GM12878 (cell line): Measurements from ENCODE around the gene BPIFB3. TPM values are rescaled to one million over a fixed set of nuclear protein-coding genes. Genes with fewer than 3 reads are reported as not detected.

Experiments
- ATAC-seq: fragments of 200-7000 bp; cut with Tn5 transposase; 3 replicates; pipeline ENCODE4 v1.9.1; 2020; ENCODE audit warnings: mild to moderate bottlenecking, moderate library complexity
- BruUV-seq: library from RNA; stranded (reverse); fragments of 400-500 nt; replicated peaks from 2 replicates; lab custom pipeline; 2021; lab: Mats Ljungman, UMichigan
- CTCF ChIA-PET: fragments of 300-600 bp; sonication (Branson Sonifier 250); formaldehyde crosslinking; extraction: SDS; loops from one replicate; lab custom pipeline; 2021; ENCODE audit warnings: inconsistent platforms; lab: Yijun Ruan, JAX
- POLR2A ChIA-PET: fragments of 350-600 bp; formaldehyde crosslinking; extraction: SDS; loops from one replicate; lab custom pipeline; 2021; ENCODE audit warnings: inconsistent platforms; lab: Charles Lee
- RAD21 ChIA-PET: fragments of 300-600 bp; sonication (Branson Sonifier 250); formaldehyde crosslinking; loops from one replicate; lab custom pipeline; 2023; ENCODE audit warnings: antibody characterized with exemption; ENCODE audit not compliant: unreplicated experiment; lab: Charles Lee
- SMC1A ChIA-PET: fragments of 300-600 bp; sonication (Branson Sonifier 250); formaldehyde crosslinking; loops from one replicate; lab custom pipeline; 2023; ENCODE audit not compliant: unreplicated experiment, uncharacterized antibody; lab: Charles Lee
- DNase-seq: peaks from one replicate; pipeline ENCODE4 v3.0.0-alpha.2; 2011; ENCODE audit warnings: low read depth, low spot score
- FAIRE-seq: peaks from 3 replicates; lab custom pipeline; 2011; peaks lifted over from hg19 to GRCh38; lab: Jason Lieb, UNC
- H2AFZ ChIP-seq: 2 replicates; pipeline ENCODE4 v1.6.0; 2011; ENCODE audit warnings: low read depth, low read length, control low read depth; ENCODE audit not compliant: control insufficient read depth
- H3K27ac ChIP-seq: 2 replicates; pipeline ENCODE4 v1.5.1; 2011; ENCODE audit warnings: control low read depth; ENCODE audit not compliant: control insufficient read depth, insufficient read depth
- H3K27me3 ChIP-seq, 2 experiments: replicated peaks in 1 of 2; 2 replicates each; pipeline versions ENCODE4 v1.6.0 to v1.6.1; 2011; ENCODE audit warnings: low read length in 1 of 2; ENCODE audit not compliant: control insufficient read depth in 2 of 2, insufficient read depth in 2 of 2
- H3K36me3 ChIP-seq, 2 experiments: 2 replicates each; pipeline ENCODE4 v1.5.1; 2011; ENCODE audit warnings: low read length in 1 of 2; ENCODE audit not compliant: control insufficient read depth in 2 of 2, insufficient read depth in 2 of 2
- H3K4me1 ChIP-seq: 2 replicates; pipeline ENCODE4 v1.6.1; 2011; ENCODE audit warnings: mild to moderate bottlenecking, low read length, moderate library complexity, mixed read lengths; ENCODE audit not compliant: control insufficient read depth, insufficient read depth
- H3K4me2 ChIP-seq: 2 replicates; pipeline ENCODE4 v1.6.0; 2011; ENCODE audit warnings: control low read depth; ENCODE audit not compliant: control insufficient read depth, insufficient read depth
- H3K4me3 ChIP-seq: fragments of 200-600 bp; sonication (generic); 2 replicates; pipeline ENCODE4 v1.5.1; 2016
- H3K79me2 ChIP-seq: 2 replicates; pipeline ENCODE4 v1.6.0; 2011; ENCODE audit warnings: low read length; ENCODE audit not compliant: control insufficient read depth, insufficient read depth
- H3K9ac ChIP-seq: 2 replicates; pipeline ENCODE4 v1.8.0; 2011; ENCODE audit warnings: low read length, control low read depth, mixed read lengths; ENCODE audit not compliant: control insufficient read depth, insufficient read depth
- H3K9me3 ChIP-seq: replicated peaks from 3 replicates; pipeline ENCODE4 v1.5.1; 2011; ENCODE audit warnings: mild to moderate bottlenecking, low read length; ENCODE audit not compliant: control insufficient read depth, insufficient read depth
- H4K20me1 ChIP-seq: 2 replicates; pipeline ENCODE4 v1.6.0; 2011; ENCODE audit not compliant: control insufficient read depth, insufficient read depth
- BMI1 ChIP-seq: fragments of 450-650 bp; IDR thresholded peaks from 2 replicates; pipeline ENCODE4 v1.6.1; 2016; ENCODE audit warnings: mild to moderate bottlenecking, moderate library complexity, borderline replicate concordance
- CHD4 ChIP-seq: fragments of 200-600 bp; sonication (generic); IDR thresholded peaks from 2 replicates; pipeline ENCODE4 v1.6.1; 2016; ENCODE audit warnings: mild to moderate bottlenecking
- E2F4 ChIP-seq: IDR thresholded peaks from 2 replicates; pipeline ENCODE4 v1.6.1; 2012; ENCODE audit warnings: low read depth, low read length, improper control_type of control experiment
- EZH2 ChIP-seq: IDR thresholded peaks from 2 replicates; pipeline ENCODE4 v1.6.1; 2012; ENCODE audit warnings: low read depth, mild to moderate bottlenecking, control low read depth, inconsistent platforms, low read length, borderline replicate concordance; ENCODE audit not compliant: control insufficient read depth
- NFXL1 ChIP-seq: fragments of 450-650 bp; IDR thresholded peaks from 2 replicates; pipeline ENCODE4 v1.6.1; 2017; ENCODE audit warnings: antibody characterized with exemption, mild to moderate bottlenecking, borderline replicate concordance
- NR2C1 ChIP-seq: fragments of 450-650 bp; IDR thresholded peaks from 2 replicates; pipeline ENCODE4 v1.6.1; 2017; ENCODE audit warnings: antibody characterized with exemption, mild to moderate bottlenecking, moderate library complexity
- REST ChIP-seq: IDR thresholded peaks from 2 replicates; pipeline ENCODE4 v1.6.1; 2012; ENCODE audit warnings: mild to moderate bottlenecking, low read depth, low read length
- SMARCA5 ChIP-seq: fragments of 450-650 bp; IDR thresholded peaks from 2 replicates; pipeline ENCODE4 v1.6.1; 2017; ENCODE audit warnings: mild to moderate bottlenecking
- USF2 ChIP-seq: IDR thresholded peaks from 2 replicates; pipeline ENCODE4 v1.6.1; 2011; ENCODE audit warnings: low read depth, low read length, improper control_type of control experiment, borderline replicate concordance
- YBX1 ChIP-seq: fragments of 450-650 bp; IDR thresholded peaks from 2 replicates; pipeline ENCODE4 v1.6.1; 2016; ENCODE audit warnings: antibody characterized with exemption
- ZBTB11 ChIP-seq: fragments of 450-650 bp; formaldehyde crosslinking; IDR thresholded peaks from 2 replicates; pipeline ENCODE4 v1.5.0; 2022; ENCODE audit warnings: mild to moderate bottlenecking, missing genetic modification characterization
- ZBTB33 ChIP-seq: fragments of 450-650 bp; IDR thresholded peaks from 2 replicates; pipeline ENCODE4 v1.6.1; 2017; ENCODE audit warnings: mild to moderate bottlenecking
- WGBS: methylation state at CpG from one replicate; pipeline ENCODE4 v1.1.6; 2016; ENCODE audit warnings: low lambda C conversion rate; ENCODE audit not compliant: insufficient replicate concordance, insufficient coverage; ENCODE audit errors: missing lambda C conversion rate; 5-methylcytosine and 5-hydroxymethylcytosine counted together
- in situ Hi-C: fragments of 300-500 bp; cut with MboI; formaldehyde crosslinking; loops from 9 replicates; pipeline ENCODE4 v1.14.3; 2018; ENCODE audit warnings: mixed read lengths
- intact Hi-C: fragments of 100-400 bp; cut with micrococcal nuclease; formaldehyde crosslinking; loops from one replicate; pipeline ENCODE4 v1.14.2; 2022; ENCODE audit not compliant: unreplicated experiment
- polyA plus RNA-seq, 11 experiments: library from polyadenylated mRNA; depleted of rRNA in 4 of 11; unstranded in 6 of 11; stranded (reverse) in 5 of 11; fragments of >200 nt; fragmentation: Nextera tagmentation in 4 of 11; fragmentation: Illumina TruSeq in 1 of 11; extraction: Ambion mirVana in 4 of 11; extraction: Trizol in 1 of 11; gene quantifications; 1 replicate in 1 of 11; 2 replicates in 10 of 11; pipeline versions ENCODE4 v1.2.1 to v1.2.3, GENCODE V29; 2011 to 2016; ENCODE audit warnings: inconsistent platforms in 2 of 11, missing spikeins in 2 of 11, low read depth in 1 of 11
- total RNA-seq, 4 experiments: library from RNA; depleted of rRNA in 3 of 4; stranded (reverse); fragments of >200 nt in 3 of 4; fragmentation: Illumina TruSeq in 1 of 4; extraction: Trizol in 1 of 4; gene quantifications; 2 replicates each; pipeline versions ENCODE4 v1.2.1 to v1.2.3, GENCODE V29; 2013 to 2021

BPIFB3 gene
- total and polyA plus RNA-seq, 10 of the 15 experiments (the other 5 are each of a cell fraction or from before 2014, with no cell fraction given): not detected

GRCh38 chr20:33019465-33020277 is 34.0 kb upstream of the BPIFB3 start:
- H3K4me2 ChIP-seq: no peak overlapping the region
- H3K9me3 ChIP-seq: no peaks in the 10 kb centered on the region
- in situ Hi-C loops (no loop called here), intact Hi-C loops (no loop called here)
- H3K4me3 ChIP-seq: no peak overlapping the region
- peaks cover 3% of the 10 kb centered on the region for H3K4me1 ChIP-seq
- POLR2A ChIA-PET: no interaction called here
- H4K20me1 ChIP-seq: no peaks in the 10 kb centered on the region
- SMC1A ChIA-PET: no interaction called here
- H2AFZ ChIP-seq: no peak overlapping the region
- no peaks in the 10 kb centered on the region for H3K79me2 ChIP-seq
- no peaks in the 10 kb centered on the region for H3K36me3 ChIP-seq
- DNase-seq: no peak
- no TSS peak for BruUV-seq
- no peak for ATAC-seq
- H3K9ac ChIP-seq: no peak overlapping the region
- RAD21 ChIA-PET: no interaction called here
- no peak for FAIRE-seq
- WGBS: 48% methylated on average over 23 of the region's 23 CpGs
- CTCF ChIA-PET: no interaction called here
- peaks cover 0 to 1% of the 10 kb centered on the region in 2 experiments; a peak in 1 of 4 replicates for H3K27me3 ChIP-seq
- H3K27ac ChIP-seq: no peak overlapping the region
- TF ChIP-seq NFXL1: no peak
- TF ChIP-seq ZBTB11: no peak
- no peak for TF ChIP-seq USF2
- no peak for TF ChIP-seq YBX1
- no peak for TF ChIP-seq E2F4
- no peak for TF ChIP-seq EZH2
- TF ChIP-seq ZBTB33: no peak
- TF ChIP-seq CHD4: no peak
- TF ChIP-seq NR2C1: no peak
- no peak for TF ChIP-seq REST
- no peak for TF ChIP-seq SMARCA5
- no peak for TF ChIP-seq BMI1
